Measurements from ENCODE around the gene TAF1.
"Not testable (repeated sequence)": the region's sequence is repeated elsewhere in the genome, so short reads cannot be mapped to it uniquely, and the experiment has no call there.

Gene TAF1

GRCh38 chrX:71438750-71439149 is 72.6 kb downstream of the TAF1 start:
- H3K9me3 ChIP-seq (ENCODE audit: control insufficient read depth in 2 of 2, low read length in 2 of 2), result no peaks in the 10 kb centered on the region
- peaks cover 0 to 5% of the 10 kb centered on the region in 2 donors for H3K36me3 ChIP-seq (ENCODE audit: control insufficient read depth in 2 of 2, insufficient read depth in 2 of 2, low read length in 2 of 2)
- H3K4me1 ChIP-seq (ENCODE audit: control insufficient read depth, insufficient read depth, low read length), result no peaks in the 10 kb centered on the region
- no peak overlapping the region for H3K9ac ChIP-seq (ENCODE audit: low read length in 2 of 2)
- H3K4me3 ChIP-seq (ENCODE audit: low read length in 2 of 2), result no peak overlapping the region
- no peaks in the 10 kb centered on the region for H3K27me3 ChIP-seq (ENCODE audit: control insufficient read depth in 1 of 2, insufficient read depth in 2 of 2, low read length in 2 of 2)
- H3K27ac ChIP-seq (ENCODE audit: low read length), result no peak overlapping the region

- no peaks in the 10 kb centered on the region for H3K27me3 ChIP-seq (ENCODE audit: control insufficient read depth in 1 of 2, insufficient read depth in 2 of 2, low read length in 2 of 2)
- no peaks in the 10 kb centered on the region for H3K9me3 ChIP-seq (ENCODE audit: control insufficient read depth in 2 of 2, low read length in 2 of 2)
- no peak overlapping the region for H3K4me3 ChIP-seq (ENCODE audit: low read length in 2 of 2)
- H3K36me3 ChIP-seq (ENCODE audit: control insufficient read depth in 2 of 2, insufficient read depth in 2 of 2, low read length in 2 of 2), result peaks cover 0 to 5% of the 10 kb centered on the region in 2 donors
- no peak overlapping the region for H3K9ac ChIP-seq (ENCODE audit: low read length in 2 of 2)
- no peak overlapping the region for H3K27ac ChIP-seq (ENCODE audit: low read length)
- H3K4me1 ChIP-seq (ENCODE audit: control insufficient read depth, insufficient read depth, low read length), result no peaks in the 10 kb centered on the region
Observed at GRCh38 chrX:71439420-71439819, 73.3 kb downstream of the TAF1 start.

- H3K4me3 ChIP-seq (ENCODE audit: low read length in 2 of 2), result no peak overlapping the region
- peaks cover 0 to 5% of the 10 kb centered on the region in 2 donors for H3K36me3 ChIP-seq (ENCODE audit: control insufficient read depth in 2 of 2, insufficient read depth in 2 of 2, low read length in 2 of 2)
- H3K9ac ChIP-seq (ENCODE audit: low read length in 2 of 2), result no peak overlapping the region
- no peaks in the 10 kb centered on the region for H3K4me1 ChIP-seq (ENCODE audit: control insufficient read depth, insufficient read depth, low read length)
- H3K27ac ChIP-seq (ENCODE audit: low read length), result no peak overlapping the region
- H3K27me3 ChIP-seq (ENCODE audit: control insufficient read depth in 1 of 2, insufficient read depth in 2 of 2, low read length in 2 of 2), result no peaks in the 10 kb centered on the region
- H3K9me3 ChIP-seq (ENCODE audit: control insufficient read depth in 2 of 2, low read length in 2 of 2), result no peaks in the 10 kb centered on the region
Observed at GRCh38 chrX:71439896-71440295, 73.7 kb downstream of the TAF1 start.

- H3K4me3 ChIP-seq (ENCODE audit: low read length in 2 of 2), result no peak overlapping the region
- H3K27ac ChIP-seq (ENCODE audit: low read length), result no peak overlapping the region
- H3K27me3 ChIP-seq (ENCODE audit: control insufficient read depth in 1 of 2, insufficient read depth in 2 of 2, low read length in 2 of 2), result no peaks in the 10 kb centered on the region
- H3K9ac ChIP-seq (ENCODE audit: low read length in 2 of 2), result no peak overlapping the region
- H3K36me3 ChIP-seq (ENCODE audit: control insufficient read depth in 2 of 2, insufficient read depth in 2 of 2, low read length in 2 of 2), result peaks cover 0 to 5% of the 10 kb centered on the region in 2 donors
- no peaks in the 10 kb centered on the region for H3K9me3 ChIP-seq (ENCODE audit: control insufficient read depth in 2 of 2, low read length in 2 of 2)
- no peaks in the 10 kb centered on the region for H3K4me1 ChIP-seq (ENCODE audit: control insufficient read depth, insufficient read depth, low read length)
Observed at GRCh38 chrX:71440401-71440800, 74.2 kb downstream of the TAF1 start.

DNA sequence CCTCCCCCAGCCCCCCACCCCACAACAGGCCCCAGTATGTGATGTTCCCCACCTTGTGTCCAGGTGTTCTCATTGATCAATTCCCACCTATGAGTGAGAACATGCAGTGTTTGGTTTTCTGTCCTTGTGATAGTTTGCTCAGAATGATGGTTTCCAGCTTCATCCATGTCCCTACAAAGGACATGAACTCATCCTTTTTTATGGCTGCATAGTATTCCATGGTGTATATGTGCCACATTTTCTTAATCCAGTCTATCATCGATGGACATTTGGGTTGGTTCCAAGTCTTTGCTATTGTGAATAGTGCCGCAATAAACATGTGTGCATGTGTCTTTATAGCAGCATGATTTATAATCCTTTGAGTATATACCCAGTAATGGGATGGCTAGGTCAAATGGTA is 75.7 kb downstream of the TAF1 start:
- not testable (repeated sequence) for H3K9ac ChIP-seq (ENCODE audit: low read length in 2 of 2); H3K4me1 ChIP-seq (ENCODE audit: control insufficient read depth, insufficient read depth, low read length); H3K36me3 ChIP-seq (ENCODE audit: control insufficient read depth in 2 of 2, insufficient read depth in 2 of 2, low read length in 2 of 2)

GRCh38 chrX:71450433-71451106 is 84.4 kb downstream of the TAF1 start:
- peaks cover 6 to 10% of the 10 kb centered on the region in 2 donors for H3K36me3 ChIP-seq (ENCODE audit: control insufficient read depth in 2 of 2, insufficient read depth in 2 of 2, low read length in 2 of 2)
- no peak overlapping the region for H3K9ac ChIP-seq (ENCODE audit: low read length in 2 of 2)
- H3K9me3 ChIP-seq (ENCODE audit: control insufficient read depth in 2 of 2, low read length in 2 of 2), result no peaks in the 10 kb centered on the region
- H3K4me1 ChIP-seq (ENCODE audit: control insufficient read depth, insufficient read depth, low read length), result no peaks in the 10 kb centered on the region
- H3K27ac ChIP-seq (ENCODE audit: low read length), result no peak overlapping the region
- no peaks in the 10 kb centered on the region for H3K27me3 ChIP-seq (ENCODE audit: control insufficient read depth in 1 of 2, insufficient read depth in 2 of 2, low read length in 2 of 2)
- H3K4me3 ChIP-seq (ENCODE audit: low read length in 2 of 2), result no peak overlapping the region

More for the DNA sequence above, 75.7 kb downstream of the TAF1 start:
- not testable (repeated sequence) for H3K9me3 ChIP-seq (ENCODE audit: control insufficient read depth in 2 of 2, low read length in 2 of 2); H3K27me3 ChIP-seq (ENCODE audit: control insufficient read depth in 1 of 2, insufficient read depth in 2 of 2, low read length in 2 of 2); H3K27ac ChIP-seq (ENCODE audit: low read length); H3K4me3 ChIP-seq (ENCODE audit: low read length in 2 of 2)

DNA sequence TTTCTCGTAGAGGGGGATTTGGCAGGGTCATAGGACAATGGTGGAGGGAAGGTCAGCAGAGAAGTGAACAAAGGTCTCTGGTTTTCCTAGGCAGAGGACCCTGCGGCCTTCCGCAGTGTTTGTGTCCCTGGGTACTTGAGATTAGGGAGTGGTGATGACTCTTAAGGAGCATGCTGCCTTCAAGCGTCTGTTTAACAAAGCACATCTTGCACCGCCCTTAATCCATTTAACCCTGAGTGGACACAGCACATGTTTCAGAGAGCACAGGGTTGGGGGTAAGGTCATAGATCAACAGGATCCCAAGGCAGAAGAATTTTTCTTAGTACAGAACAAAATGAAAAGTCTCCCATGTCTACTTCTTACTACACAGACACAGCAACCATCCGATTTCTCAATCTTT is 85.4 kb downstream of the TAF1 start:
- H3K36me3 ChIP-seq (ENCODE audit: control insufficient read depth in 2 of 2, insufficient read depth in 2 of 2, low read length in 2 of 2), result peaks cover 6 to 14% of the 10 kb centered on the region in 2 donors
- not testable (repeated sequence) for H3K9ac ChIP-seq (ENCODE audit: low read length in 2 of 2); H3K4me3 ChIP-seq (ENCODE audit: low read length in 2 of 2); H3K27ac ChIP-seq (ENCODE audit: low read length); H3K4me1 ChIP-seq (ENCODE audit: control insufficient read depth, insufficient read depth, low read length); H3K9me3 ChIP-seq (ENCODE audit: control insufficient read depth in 2 of 2, low read length in 2 of 2); H3K27me3 ChIP-seq (ENCODE audit: control insufficient read depth in 1 of 2, insufficient read depth in 2 of 2, low read length in 2 of 2)

- Histone ChIP-seq H3K36me3 (ENCODE audit: control insufficient read depth in 2 of 2, insufficient read depth in 2 of 2, low read length in 2 of 2) (peaks cover 12 to 27% of the 10 kb centered on the region in 2 donors), H3K4me1 (ENCODE audit: control insufficient read depth, insufficient read depth, low read length) (no peaks in the 10 kb centered on the region), H3K9me3 (ENCODE audit: control insufficient read depth in 2 of 2, low read length in 2 of 2) (no peaks in the 10 kb centered on the region), H3K27ac (ENCODE audit: low read length) (no peak overlapping the region), H3K27me3 (ENCODE audit: control insufficient read depth in 1 of 2, insufficient read depth in 2 of 2, low read length in 2 of 2) (no peaks in the 10 kb centered on the region), H3K9ac (ENCODE audit: low read length in 2 of 2) (no peak overlapping the region), H3K4me3 (ENCODE audit: low read length in 2 of 2) (no peak overlapping the region)
Observed at GRCh38 chrX:71453056-71453455, 86.9 kb downstream of the TAF1 start.

GRCh38 chrX:71454222-71454621 is 88.1 kb downstream of the TAF1 start:
- Histone ChIP-seq H3K9ac (ENCODE audit: low read length in 2 of 2) (no peak overlapping the region), H3K9me3 (ENCODE audit: control insufficient read depth in 2 of 2, low read length in 2 of 2) (no peaks in the 10 kb centered on the region), H3K4me1 (ENCODE audit: control insufficient read depth, insufficient read depth, low read length) (no peaks in the 10 kb centered on the region), H3K27me3 (ENCODE audit: control insufficient read depth in 1 of 2, insufficient read depth in 2 of 2, low read length in 2 of 2) (no peaks in the 10 kb centered on the region), H3K36me3 (ENCODE audit: control insufficient read depth in 2 of 2, insufficient read depth in 2 of 2, low read length in 2 of 2) (peaks cover 19 to 31% of the 10 kb centered on the region in 2 donors), H3K4me3 (ENCODE audit: low read length in 2 of 2) (no peak overlapping the region), H3K27ac (ENCODE audit: low read length) (no peak overlapping the region)

- Histone ChIP-seq H3K27ac (ENCODE audit: low read length) (no peak overlapping the region), H3K9me3 (ENCODE audit: control insufficient read depth in 2 of 2, low read length in 2 of 2) (no peaks in the 10 kb centered on the region), H3K36me3 (ENCODE audit: control insufficient read depth in 2 of 2, insufficient read depth in 2 of 2, low read length in 2 of 2) (peaks cover 40 to 59% of the 10 kb centered on the region in 2 donors), H3K4me3 (ENCODE audit: low read length in 2 of 2) (no peak overlapping the region), H3K4me1 (ENCODE audit: control insufficient read depth, insufficient read depth, low read length) (no peaks in the 10 kb centered on the region), H3K27me3 (ENCODE audit: control insufficient read depth in 1 of 2, insufficient read depth in 2 of 2, low read length in 2 of 2) (peaks cover 0 to 3% of the 10 kb centered on the region in 2 donors), H3K9ac (ENCODE audit: low read length in 2 of 2) (no peak overlapping the region)
Observed at GRCh38 chrX:71458866-71459265, 92.7 kb downstream of the TAF1 start.

DNA sequence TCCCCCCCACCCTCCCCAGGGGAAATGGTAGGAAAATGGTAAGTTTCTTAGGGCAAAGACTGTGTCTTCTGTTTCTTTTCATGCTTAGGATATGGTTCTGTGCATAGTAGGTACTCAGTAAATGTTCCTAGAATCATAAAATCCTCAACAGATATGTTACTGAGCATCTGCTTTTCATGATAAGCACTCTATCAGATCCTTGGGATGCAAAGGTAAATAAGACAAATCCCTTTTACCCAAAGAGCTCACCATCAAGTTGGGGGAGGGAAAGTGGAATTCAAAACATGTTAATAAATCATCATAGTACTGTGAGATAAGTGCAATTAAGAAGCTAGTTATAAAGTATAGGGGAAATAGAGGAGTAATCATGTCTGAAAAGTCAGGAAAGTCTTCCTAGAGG is 98.8 kb downstream of the TAF1 start:
- Histone ChIP-seq H3K9ac (ENCODE audit: low read length in 2 of 2) (no peak overlapping the region), H3K27ac (ENCODE audit: low read length) (no peak overlapping the region), H3K4me1 (ENCODE audit: control insufficient read depth, insufficient read depth, low read length) (no peaks in the 10 kb centered on the region), H3K36me3 (ENCODE audit: control insufficient read depth in 2 of 2, insufficient read depth in 2 of 2, low read length in 2 of 2) (peaks cover 19 to 29% of the 10 kb centered on the region in 2 donors), H3K27me3 (ENCODE audit: control insufficient read depth in 1 of 2, insufficient read depth in 2 of 2, low read length in 2 of 2) (no peaks in the 10 kb centered on the region), H3K9me3 (ENCODE audit: control insufficient read depth in 2 of 2, low read length in 2 of 2) (no peaks in the 10 kb centered on the region), H3K4me3 (ENCODE audit: low read length in 2 of 2) (no peak overlapping the region)
